Trophoblast cell (in vitro differentiated cells and primary cell): ENCODE data around the gene EEF1A2.

Source experiments
- DNase-seq, 2 donors: peaks; one replicate each; pipeline ENCODE4 v3.0.0-alpha.2; 2016
- H2AFZ ChIP-seq: 2 replicates; pipeline ENCODE4 v1.6.1; 2013; ENCODE audit warnings: low read length, moderate library complexity, mild to moderate bottlenecking; ENCODE audit not compliant: insufficient read depth, poor library complexity
- H2AK5ac ChIP-seq: 2 replicates; pipeline ENCODE4 v1.6.1; 2013; ENCODE audit warnings: mild to moderate bottlenecking, low read length
- H2BK120ac ChIP-seq: 2 replicates; pipeline ENCODE4 v1.6.1; 2013; ENCODE audit warnings: low read length, mild to moderate bottlenecking, moderate library complexity; ENCODE audit not compliant: insufficient read depth, poor library complexity
- H2BK12ac ChIP-seq: 2 replicates; pipeline ENCODE4 v1.6.1; 2013; ENCODE audit warnings: mild to moderate bottlenecking, low read length, moderate library complexity
- H2BK5ac ChIP-seq: 2 replicates; pipeline ENCODE4 v1.6.1; 2013; ENCODE audit warnings: low read length, low read depth, moderate library complexity, mild to moderate bottlenecking; ENCODE audit not compliant: poor library complexity
- H3K14ac ChIP-seq: 2 replicates; pipeline ENCODE4 v1.6.1; 2013; ENCODE audit warnings: mild to moderate bottlenecking, low read length
- H3K18ac ChIP-seq: 2 replicates; pipeline ENCODE4 v1.6.1; 2013; ENCODE audit warnings: mild to moderate bottlenecking, low read length
- H3K23ac ChIP-seq: 2 replicates; pipeline ENCODE4 v1.6.1; 2013; ENCODE audit warnings: low read length
- H3K27ac ChIP-seq: 2 replicates; pipeline ENCODE4 v1.5.1; 2013; ENCODE audit warnings: low read depth, mild to moderate bottlenecking, inconsistent platforms, low read length, moderate library complexity
- H3K27me3 ChIP-seq: 2 replicates; pipeline ENCODE4 v1.6.1; 2013; ENCODE audit warnings: inconsistent platforms, mild to moderate bottlenecking, low read length, moderate library complexity; ENCODE audit not compliant: insufficient read depth
- H3K36me3 ChIP-seq, 2 experiments: 1 replicate in 1 of 2; 2 replicates in 1 of 2; pipeline ENCODE4 v1.6.1; 2013; ENCODE audit warnings: low read length in 2 of 2, mild to moderate bottlenecking in 2 of 2, moderate library complexity in 1 of 2; ENCODE audit not compliant: insufficient read depth in 2 of 2, control insufficient read depth in 1 of 2
- H3K4ac ChIP-seq: 2 replicates; pipeline ENCODE4 v1.6.1; 2013; ENCODE audit warnings: low read depth, mild to moderate bottlenecking, low read length, moderate library complexity
- H3K4me1 ChIP-seq, 2 experiments: 1 replicate in 1 of 2; 2 replicates in 1 of 2; pipeline ENCODE4 v1.6.1; 2013; ENCODE audit warnings: low read length in 2 of 2, mild to moderate bottlenecking in 2 of 2, moderate library complexity in 1 of 2; ENCODE audit not compliant: insufficient read depth in 2 of 2, control insufficient read depth in 1 of 2
- H3K4me2 ChIP-seq: 2 replicates; pipeline ENCODE4 v1.6.1; 2013; ENCODE audit warnings: inconsistent platforms, mild to moderate bottlenecking, low read length, moderate library complexity
- H3K4me3 ChIP-seq: 2 replicates; pipeline ENCODE4 v1.5.1; 2013; ENCODE audit warnings: mild to moderate bottlenecking, low read depth, low read length, inconsistent platforms
- H3K79me1 ChIP-seq: one replicate; pipeline ENCODE4 v1.6.1; 2013; ENCODE audit warnings: low read length
- H3K79me2 ChIP-seq: 2 replicates; pipeline ENCODE4 v1.6.1; 2013; ENCODE audit warnings: low read length, mild to moderate bottlenecking; ENCODE audit not compliant: control insufficient read depth, insufficient read depth, poor library complexity
- H3K9ac ChIP-seq: 2 replicates; pipeline ENCODE4 v1.6.1; 2013; ENCODE audit warnings: mild to moderate bottlenecking, low read length
- H3K9me3 ChIP-seq: 2 replicates; pipeline ENCODE4 v1.6.1; 2013; ENCODE audit warnings: low read depth, mild to moderate bottlenecking, control low read depth, inconsistent platforms, low read length; ENCODE audit not compliant: insufficient read depth
- H4K12ac ChIP-seq: 2 replicates; pipeline ENCODE4 v1.6.1; 2013; ENCODE audit warnings: low read depth, mild to moderate bottlenecking, low read length, moderate library complexity
- H4K8ac ChIP-seq: 2 replicates; pipeline ENCODE4 v1.6.1; 2013; ENCODE audit warnings: low read depth, mild to moderate bottlenecking, low read length, moderate library complexity
- H4K91ac ChIP-seq: one replicate; pipeline ENCODE4 v1.6.1; 2013; ENCODE audit warnings: low read depth, mild to moderate bottlenecking, low read length, moderate library complexity
- WGBS: extraction: QIAGEN DNeasy Blood & Tissue Kit; methylation state at CpG from one replicate; pipeline ENCODE4 v1.1.7; 2013; ENCODE audit warnings: missing lambda C conversion rate; ENCODE audit not compliant: insufficient read length, insufficient coverage; ENCODE audit errors: extremely low coverage; 5-methylcytosine and 5-hydroxymethylcytosine counted together

EEF1A2 gene

GRCh38 chr20:63495741-63496595, 2.9 kb downstream of the EEF1A2 start:
- WGBS = no CpG with 5 or more reads among the region's 48 CpGs

DNA sequence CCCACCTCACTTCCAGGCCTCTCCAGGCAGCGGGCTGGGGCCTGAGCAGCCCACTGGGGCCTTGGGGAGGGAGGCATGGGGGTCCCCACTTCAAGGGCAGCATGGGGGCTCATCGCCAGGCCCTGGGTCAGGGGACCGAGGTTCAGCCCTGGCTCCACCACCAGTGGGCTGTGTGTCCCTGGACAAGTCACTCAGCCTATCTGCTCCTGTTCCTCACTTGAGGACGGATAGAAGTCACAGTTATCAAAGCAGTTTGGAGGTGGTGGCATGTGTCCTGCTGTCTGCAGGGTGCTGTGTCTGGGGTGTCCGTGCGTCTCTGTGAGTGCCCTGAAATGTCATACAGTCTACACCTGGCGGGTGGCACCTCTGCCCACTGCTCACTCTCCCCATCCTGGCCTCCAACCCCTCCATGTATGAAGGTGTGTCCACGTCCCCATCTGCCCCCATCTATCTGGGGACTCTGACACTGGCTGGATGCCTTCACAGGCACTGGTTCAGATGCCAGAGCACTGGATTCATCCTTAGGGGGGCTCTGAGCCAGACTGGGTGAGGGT, 3.6 kb downstream of the EEF1A2 start:
- H3K9me3 ChIP-seq = peaks cover 7% of the 10 kb centered on the region
- no peak overlapping the region for H3K4me2 ChIP-seq
- no peak overlapping the region for H2AFZ ChIP-seq
- H3K9ac ChIP-seq = no peak overlapping the region
- peaks cover 0 to 20% of the 10 kb centered on the region in 2 experiments for H3K36me3 ChIP-seq
- no peak overlapping the region for H4K91ac ChIP-seq
- no peak overlapping the region for H3K4ac ChIP-seq
- H2BK120ac ChIP-seq = no peak overlapping the region
- WGBS = no CpG with 5 or more reads among the region's 8 CpGs
- H3K27ac ChIP-seq = no peak overlapping the region
- no peak overlapping the region for H3K23ac ChIP-seq
- H2BK5ac ChIP-seq = no peak overlapping the region
- no peak overlapping the region for H4K12ac ChIP-seq
- H3K79me1 ChIP-seq = no peaks in the 10 kb centered on the region
- no peak overlapping the region for H3K4me3 ChIP-seq
- no peak overlapping the region for H2AK5ac ChIP-seq
- DNase-seq = no peak
- no peaks in the 10 kb centered on the region for H3K27me3 ChIP-seq
- no peak overlapping the region for H4K8ac ChIP-seq
- no peak overlapping the region for H2BK12ac ChIP-seq
- H3K18ac ChIP-seq = no peak overlapping the region
- peaks cover 8 to 9% of the 10 kb centered on the region in 2 experiments for H3K4me1 ChIP-seq
- H3K79me2 ChIP-seq = no peaks in the 10 kb centered on the region
- no peak overlapping the region for H3K14ac ChIP-seq

More at GRCh38 chr20:63495741-63496595, 2.9 kb downstream of the EEF1A2 start:
- Histone ChIP-seq H3K27ac (no peak overlapping the region), H3K18ac (no peak overlapping the region), H3K4me3 (no peak overlapping the region), H3K4me1 (peaks cover 8 to 9% of the 10 kb centered on the region in 2 experiments), H2BK5ac (no peak overlapping the region), H3K9ac (no peak overlapping the region), H3K23ac (no peak overlapping the region), H2BK120ac (no peak overlapping the region), H3K79me1 (no peaks in the 10 kb centered on the region), H3K36me3 (peaks cover 0 to 20% of the 10 kb centered on the region in 2 experiments), H4K91ac (no peak overlapping the region), H3K14ac (no peak overlapping the region), H3K4me2 (no peak overlapping the region), H4K12ac (no peak overlapping the region), H2AK5ac (no peak overlapping the region), H3K79me2 (no peaks in the 10 kb centered on the region), H3K4ac (no peak overlapping the region), H4K8ac (no peak overlapping the region), H3K27me3 (no peaks in the 10 kb centered on the region), H2BK12ac (no peak overlapping the region), H3K9me3 (peaks cover 7% of the 10 kb centered on the region), H2AFZ (no peak overlapping the region)
- DNase-seq = peak in 1 of 2 donors; percentile 51

DNA sequence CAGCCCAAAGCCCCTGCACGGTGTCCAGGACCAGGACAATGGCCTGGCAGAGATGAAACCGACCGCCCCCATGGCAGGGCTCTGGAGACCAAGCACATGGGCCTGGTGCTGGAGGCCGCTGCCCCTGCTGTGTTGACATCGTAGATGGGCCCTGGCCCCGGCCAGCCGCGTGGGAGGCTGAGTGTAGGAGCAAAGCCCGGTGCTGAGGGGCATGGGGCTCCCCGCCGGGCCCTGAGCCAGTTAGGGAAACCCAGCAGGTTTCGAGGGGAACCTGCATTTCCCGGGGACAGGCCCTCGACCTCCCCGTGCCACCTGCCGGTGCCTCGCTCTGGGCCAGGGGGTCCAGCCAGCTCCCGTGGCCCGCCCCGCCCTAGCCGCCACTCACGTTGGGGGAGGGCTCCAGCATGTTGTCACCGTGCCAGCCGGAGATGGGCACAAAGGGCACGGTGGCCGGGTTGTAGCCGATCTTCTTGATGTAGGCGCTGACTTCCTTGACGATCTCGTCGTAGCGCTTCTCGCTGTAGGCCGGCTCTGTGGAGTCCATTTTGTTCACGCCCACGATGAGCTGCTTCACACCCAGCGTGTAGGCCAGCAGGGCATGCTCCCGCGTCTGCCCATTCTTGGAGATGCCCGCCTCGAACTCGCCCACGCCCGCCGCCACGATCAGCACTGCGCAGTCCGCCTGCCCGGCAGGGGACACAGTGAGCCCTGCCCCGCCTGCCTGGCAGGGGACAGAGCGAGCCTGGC, 4.3 kb downstream of the EEF1A2 start:
- Histone ChIP-seq H3K9me3 (peaks cover 7% of the 10 kb centered on the region), H2AK5ac (no peak overlapping the region), H3K4me1 (peaks cover 8 to 9% of the 10 kb centered on the region in 2 experiments), H3K4me2 (no peak overlapping the region), H3K27ac (no peak overlapping the region), H3K36me3 (peaks cover 0 to 20% of the 10 kb centered on the region in 2 experiments), H3K79me1 (no peaks in the 10 kb centered on the region), H2AFZ (no peak overlapping the region), H3K9ac (no peak overlapping the region), H2BK5ac (no peak overlapping the region), H3K79me2 (no peaks in the 10 kb centered on the region), H4K8ac (no peak overlapping the region), H3K27me3 (no peaks in the 10 kb centered on the region), H3K4me3 (no peak overlapping the region), H3K14ac (no peak overlapping the region), H2BK120ac (no peak overlapping the region), H3K4ac (no peak overlapping the region), H2BK12ac (no peak overlapping the region), H4K91ac (no peak overlapping the region), H3K18ac (no peak overlapping the region), H3K23ac (no peak overlapping the region), H4K12ac (no peak overlapping the region)
- no peak for DNase-seq
- WGBS = no CpG with 5 or more reads among the region's 51 CpGs

DNA sequence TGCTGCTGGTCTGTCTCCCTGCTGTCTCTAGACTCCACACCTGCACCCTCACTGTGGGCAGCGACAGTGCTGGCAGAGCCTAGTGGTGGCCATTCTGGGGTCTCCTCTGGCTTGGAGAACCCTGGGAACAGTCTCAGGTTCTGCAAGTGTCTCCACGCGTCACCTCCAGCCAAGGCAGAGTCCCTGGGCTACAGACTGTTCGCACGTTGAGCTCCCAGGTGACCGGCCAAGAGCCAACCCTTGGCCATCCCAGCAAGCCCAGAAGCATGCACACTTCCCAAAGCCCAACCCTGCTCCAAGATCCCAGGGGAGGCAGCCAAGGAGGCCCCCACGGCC, 4.8 kb downstream of the EEF1A2 start:
- Histone ChIP-seq H2AK5ac (no peak overlapping the region), H3K18ac (no peak overlapping the region), H4K12ac (no peak overlapping the region), H3K79me2 (no peaks in the 10 kb centered on the region), H3K14ac (no peak overlapping the region), H3K9me3 (peaks cover 7% of the 10 kb centered on the region), H3K27ac (no peak overlapping the region), H3K79me1 (no peaks in the 10 kb centered on the region), H4K8ac (no peak overlapping the region), H3K4ac (no peak overlapping the region), H3K4me2 (no peak overlapping the region), H2BK5ac (no peak overlapping the region), H3K9ac (no peak overlapping the region), H2BK120ac (no peak overlapping the region), H3K23ac (no peak overlapping the region), H3K27me3 (peaks cover under 1% of the 10 kb centered on the region), H2BK12ac (no peak overlapping the region), H3K36me3 (peaks cover 0 to 20% of the 10 kb centered on the region in 2 experiments), H2AFZ (no peak overlapping the region), H4K91ac (no peak overlapping the region), H3K4me3 (no peak overlapping the region), H3K4me1 (peaks cover 5 to 8% of the 10 kb centered on the region in 2 experiments)
- WGBS = no CpG with 5 or more reads among the region's 7 CpGs
- no peak for DNase-seq
